ENCODE measurements around the gene RAPGEF1.

DNA sequence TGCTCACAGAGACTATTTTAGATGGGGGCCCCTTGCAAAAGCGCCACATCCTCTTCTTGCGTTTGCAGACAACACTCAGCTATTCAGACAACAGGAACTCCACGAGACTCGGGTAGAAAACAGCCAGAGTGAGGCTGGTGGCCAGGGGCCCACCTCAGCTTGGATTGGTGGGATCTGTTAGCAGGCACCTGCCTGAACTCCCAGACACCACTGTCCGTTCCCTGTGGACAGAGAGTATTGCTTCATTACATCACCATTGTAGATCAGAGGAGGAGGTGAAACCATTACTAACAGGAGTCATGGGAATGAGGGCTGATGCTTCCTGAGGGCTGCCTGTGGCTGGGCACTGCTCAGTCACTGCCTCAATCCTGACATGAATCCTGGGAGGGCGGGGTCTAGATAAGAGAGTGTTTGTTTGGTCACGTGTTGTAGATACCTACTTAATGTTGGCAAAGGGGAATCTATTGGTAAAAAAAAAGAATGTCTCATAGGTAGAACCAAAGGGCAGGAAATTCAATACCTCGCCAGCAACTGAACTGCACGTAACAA lies 4.4 kb upstream of the RAPGEF1 start:
- TF ChIP-seq POLR2AphosphoS5 (IDR thresholded peaks at IDR 0.05; ENCODE audit: low read depth, low read length) (no peak), TAF1 (IDR thresholded peaks at IDR 0.05; ENCODE audit: borderline replicate concordance, insufficient read depth, low read length) (no peak), SIN3A (IDR thresholded peaks at IDR 0.05; ENCODE audit: borderline replicate concordance, insufficient read depth, low read length) (no peak)
- TF ChIP-seq, protein P1, sequence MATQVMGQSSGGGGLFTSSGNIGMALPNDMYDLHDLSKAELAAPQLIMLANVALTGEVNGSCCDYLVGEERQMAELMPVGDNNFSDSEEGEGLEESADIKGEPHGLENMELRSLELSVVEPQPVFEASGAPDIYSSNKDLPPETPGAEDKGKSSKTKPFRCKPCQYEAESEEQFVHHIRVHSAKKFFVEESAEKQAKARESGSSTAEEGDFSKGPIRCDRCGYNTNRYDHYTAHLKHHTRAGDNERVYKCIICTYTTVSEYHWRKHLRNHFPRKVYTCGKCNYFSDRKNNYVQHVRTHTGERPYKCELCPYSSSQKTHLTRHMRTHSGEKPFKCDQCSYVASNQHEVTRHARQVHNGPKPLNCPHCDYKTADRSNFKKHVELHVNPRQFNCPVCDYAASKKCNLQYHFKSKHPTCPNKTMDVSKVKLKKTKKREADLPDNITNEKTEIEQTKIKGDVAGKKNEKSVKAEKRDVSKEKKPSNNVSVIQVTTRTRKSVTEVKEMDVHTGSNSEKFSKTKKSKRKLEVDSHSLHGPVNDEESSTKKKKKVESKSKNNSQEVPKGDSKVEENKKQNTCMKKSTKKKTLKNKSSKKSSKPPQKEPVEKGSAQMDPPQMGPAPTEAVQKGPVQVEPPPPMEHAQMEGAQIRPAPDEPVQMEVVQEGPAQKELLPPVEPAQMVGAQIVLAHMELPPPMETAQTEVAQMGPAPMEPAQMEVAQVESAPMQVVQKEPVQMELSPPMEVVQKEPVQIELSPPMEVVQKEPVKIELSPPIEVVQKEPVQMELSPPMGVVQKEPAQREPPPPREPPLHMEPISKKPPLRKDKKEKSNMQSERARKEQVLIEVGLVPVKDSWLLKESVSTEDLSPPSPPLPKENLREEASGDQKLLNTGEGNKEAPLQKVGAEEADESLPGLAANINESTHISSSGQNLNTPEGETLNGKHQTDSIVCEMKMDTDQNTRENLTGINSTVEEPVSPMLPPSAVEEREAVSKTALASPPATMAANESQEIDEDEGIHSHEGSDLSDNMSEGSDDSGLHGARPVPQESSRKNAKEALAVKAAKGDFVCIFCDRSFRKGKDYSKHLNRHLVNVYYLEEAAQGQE (IDR thresholded peaks at IDR 0.05; ENCODE audit: insufficient read depth in 1 of 2, low read depth in 2 of 2, low read length in 2 of 2), result no peak
